Transverse colon (tissue), 4 donors: ENCODE results near the gene PPM1H. TPM values are rescaled to one million over a fixed set of nuclear protein-coding genes. Genes with fewer than 3 reads are reported as not detected.
"Not testable (repeated sequence)": the region's sequence is repeated elsewhere in the genome, so short reads cannot be mapped to it uniquely, and the experiment has no call there.

Experiments
- DNase-seq: peaks from one replicate; pipeline ENCODE4 v3.0.0-alpha.2; 2019
- H3K27ac ChIP-seq, 4 donors: fragments of 200-600 bp; sonication (generic); 2 replicates each; pipeline ENCODE4 v1.5.1; 2016 to 2018; ENCODE audit warnings: inconsistent platforms in 4 of 4
- H3K27me3 ChIP-seq: fragments of 200-600 bp; sonication (generic); 2 replicates; pipeline ENCODE4 v1.5.1; 2017; ENCODE audit warnings: inconsistent platforms
- H3K36me3 ChIP-seq, 4 donors: fragments of 200-600 bp; sonication (generic); 2 replicates each; pipeline ENCODE4 v1.5.1; 2017 to 2019; ENCODE audit warnings: inconsistent platforms in 4 of 4
- H3K4me1 ChIP-seq, 4 donors: fragments of 200-600 bp; sonication (generic); 2 replicates each; pipeline ENCODE4 v1.5.1; 2017 to 2020; ENCODE audit warnings: inconsistent platforms in 4 of 4
- H3K4me3 ChIP-seq, 4 donors: fragments of 200-600 bp; sonication (generic); 1 replicate in 1 of 4; 2 replicates in 3 of 4; pipeline versions ENCODE4 v1.5.1 to v1.6.1; 2017 to 2019; ENCODE audit warnings: inconsistent platforms in 4 of 4
- H3K9me3 ChIP-seq, 2 donors: fragments of 200-600 bp; sonication (generic); 2 replicates each; pipeline ENCODE4 v1.5.1; 2017 to 2019; ENCODE audit warnings: inconsistent platforms in 2 of 2
- EP300 ChIP-seq: sonication (generic); formaldehyde crosslinking; IDR thresholded peaks from one replicate; pipeline ENCODE4 v1.6.1; 2017; ENCODE audit warnings: antibody characterized with exemption, low read depth
- POLR2A ChIP-seq: fragments of 450-650 bp; IDR thresholded peaks from one replicate; pipeline ENCODE4 v1.6.1; 2016; ENCODE audit warnings: antibody characterized with exemption, mild to moderate bottlenecking, moderate library complexity
- POLR2AphosphoS5 ChIP-seq, 3 donors: sonication (generic); formaldehyde crosslinking; IDR thresholded peaks; one replicate each; pipeline ENCODE4 v1.6.1; 2016; ENCODE audit warnings: antibody characterized with exemption in 3 of 3
- WGBS, 2 donors: methylation state at CpG; one replicate each; pipeline ENCODE4 v1.1.5; 2018; ENCODE audit warnings: low coverage in 1 of 2; 5-methylcytosine and 5-hydroxymethylcytosine counted together
- in situ Hi-C, 4 donors: fragments of 200-750 bp; cut with MboI; loops; one replicate each; pipeline versions ENCODE4 v1.15.0 to v1.15.1; 2017; ENCODE audit warnings: low sequenced_read_pairs in 3 of 4, low pct_ligation_motif_present in 1 of 4, low pct_unique_long_range_greater_than_20kb in 1 of 4
- intact Hi-C: fragments of 100-400 bp; cut with DNase I; formaldehyde crosslinking; loops from one replicate; pipeline ENCODE4 v1.15.1; 2023; ENCODE audit warnings: low total_unique reads
- total RNA-seq, 4 donors: library from RNA; depleted of rRNA; stranded (reverse); fragments of >200 nt; gene quantifications; one replicate each; pipeline ENCODE4 v1.1.0, GENCODE V29; 2016
- TF ChIP-seq, protein P1 (sequence below), 5 experiments: fragments of 200-600 bp in 3 of 5; fragments of 450-650 bp in 2 of 5; sonication (generic) in 3 of 5; IDR thresholded peaks; 1 replicate in 2 of 5; 2 replicates in 3 of 5; pipeline ENCODE4 v1.5.1; 2016 to 2017; ENCODE audit warnings: antibody characterized with exemption in 5 of 5, inconsistent platforms in 3 of 5, mild to moderate bottlenecking in 2 of 5, moderate library complexity in 1 of 5

The PPM1H gene
- total RNA-seq, 4 donors from 2014 or later, result 0.37 to 3.2 (median 2.8) TPM

DNA sequence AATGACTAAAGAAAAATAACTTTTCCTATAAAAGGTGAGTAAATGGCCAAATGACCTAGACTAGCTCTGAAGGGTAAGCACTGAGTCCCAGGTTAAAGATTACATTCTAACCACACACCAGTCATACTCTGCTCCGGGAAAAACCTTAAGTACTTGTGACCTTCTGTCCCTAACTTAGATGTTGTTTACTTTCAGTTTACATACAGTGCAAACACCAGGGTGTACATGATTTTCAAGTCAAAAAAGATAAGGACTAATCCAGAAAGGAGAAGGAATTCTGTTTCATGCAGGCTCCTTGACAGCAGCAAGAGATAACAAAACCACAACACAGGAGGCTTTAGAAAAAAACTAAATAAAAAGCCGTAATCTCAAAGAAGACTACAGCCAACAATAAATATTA, 174.2 kb downstream of the PPM1H start:
- no peak for DNase-seq
- peaks cover 0 to 36% (median 29%) of the 10 kb centered on the region in 4 donors for H3K4me1 ChIP-seq
- no peaks in the 10 kb centered on the region for H3K36me3 ChIP-seq
- H3K27ac ChIP-seq, result peak overlapping the region; percentile 42 to 69 (median 50)
- no peaks in the 10 kb centered on the region for H3K27me3 ChIP-seq
- 39 to 43% methylated on average over 2 of the region's 2 CpGs for WGBS, 2 donors
- no peaks in the 10 kb centered on the region for H3K9me3 ChIP-seq
- TF ChIP-seq, protein P1, sequence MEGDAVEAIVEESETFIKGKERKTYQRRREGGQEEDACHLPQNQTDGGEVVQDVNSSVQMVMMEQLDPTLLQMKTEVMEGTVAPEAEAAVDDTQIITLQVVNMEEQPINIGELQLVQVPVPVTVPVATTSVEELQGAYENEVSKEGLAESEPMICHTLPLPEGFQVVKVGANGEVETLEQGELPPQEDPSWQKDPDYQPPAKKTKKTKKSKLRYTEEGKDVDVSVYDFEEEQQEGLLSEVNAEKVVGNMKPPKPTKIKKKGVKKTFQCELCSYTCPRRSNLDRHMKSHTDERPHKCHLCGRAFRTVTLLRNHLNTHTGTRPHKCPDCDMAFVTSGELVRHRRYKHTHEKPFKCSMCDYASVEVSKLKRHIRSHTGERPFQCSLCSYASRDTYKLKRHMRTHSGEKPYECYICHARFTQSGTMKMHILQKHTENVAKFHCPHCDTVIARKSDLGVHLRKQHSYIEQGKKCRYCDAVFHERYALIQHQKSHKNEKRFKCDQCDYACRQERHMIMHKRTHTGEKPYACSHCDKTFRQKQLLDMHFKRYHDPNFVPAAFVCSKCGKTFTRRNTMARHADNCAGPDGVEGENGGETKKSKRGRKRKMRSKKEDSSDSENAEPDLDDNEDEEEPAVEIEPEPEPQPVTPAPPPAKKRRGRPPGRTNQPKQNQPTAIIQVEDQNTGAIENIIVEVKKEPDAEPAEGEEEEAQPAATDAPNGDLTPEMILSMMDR (IDR thresholded peaks at IDR 0.05), result no peak
- TF ChIP-seq POLR2AphosphoS5 (IDR thresholded peaks at IDR 0.05) (peak in 1 of 3 donors; percentile 31), EP300 (no peak), POLR2A (no peak)
- in situ Hi-C loops, result no loop called here
- intact Hi-C loops, result no loop called here
- no peak overlapping the region for H3K4me3 ChIP-seq

GRCh38 chr12:62760341-62760740, 174.6 kb downstream of the PPM1H start:
- H3K36me3 ChIP-seq, in situ Hi-C loops, H3K27me3 ChIP-seq, intact Hi-C loops, H3K4me3 ChIP-seq, H3K9me3 ChIP-seq, DNase-seq: not testable (repeated sequence)
- 61 to 67% methylated on average over 3 of the region's 3 CpGs for WGBS, 2 donors
- Histone ChIP-seq H3K27ac (peak overlapping the region; percentile 42 to 69 (median 50)), H3K4me1 (peaks cover 0 to 36% (median 29%) of the 10 kb centered on the region in 4 donors)

GRCh38 chr12:62758216-62758615, 176.7 kb downstream of the PPM1H start:
- no peak for DNase-seq
- Histone ChIP-seq H3K4me1 (peaks cover 0 to 30% (median 22%) of the 10 kb centered on the region in 4 donors), H3K27me3 (no peaks in the 10 kb centered on the region), H3K36me3 (no peaks in the 10 kb centered on the region), H3K4me3 (no peak overlapping the region), H3K9me3 (no peaks in the 10 kb centered on the region), H3K27ac (no peak overlapping the region)
- WGBS, 2 donors, result 63 to 80% methylated on average over 1 of the region's 1 CpG
- intact Hi-C loops (no loop called here), in situ Hi-C loops (no loop called here)
- TF ChIP-seq, protein P1 (IDR thresholded peaks at IDR 0.05), result no peak
- TF ChIP-seq POLR2AphosphoS5 (IDR thresholded peaks at IDR 0.05), result no peak
- no peak for TF ChIP-seq EP300

- in situ Hi-C loops, result no loop called here
- no peak overlapping the region for H3K27ac ChIP-seq
- DNase-seq, result no peak
Observed at GRCh38 chr12:62757048-62757447, 177.9 kb downstream of the PPM1H start.

More at GRCh38 chr12:62757048-62757447, 177.9 kb downstream of the PPM1H start:
- intact Hi-C loops, result no loop called here
- H3K36me3 ChIP-seq, result no peaks in the 10 kb centered on the region
- no peak overlapping the region for H3K4me3 ChIP-seq
- WGBS, 2 donors, result 79% methylated on average over 2 of the region's 2 CpGs; no CpG with 5 or more reads in 1 of the 2 donors
- peaks cover 0 to 22% (median 15%) of the 10 kb centered on the region in 4 donors for H3K4me1 ChIP-seq
- H3K27me3 ChIP-seq, result no peaks in the 10 kb centered on the region
- TF ChIP-seq POLR2A (no peak), POLR2AphosphoS5 (IDR thresholded peaks at IDR 0.05) (no peak), EP300 (no peak)
- TF ChIP-seq, protein P1 (IDR thresholded peaks at IDR 0.05), result no peak
- H3K9me3 ChIP-seq, result no peaks in the 10 kb centered on the region
